Ovary (tissue), 9 donors: Measurements from ENCODE around the gene RANBP17. TPM values are rescaled to one million over a fixed set of nuclear protein-coding genes. Genes with fewer than 3 reads are reported as not detected.
"Not testable (repeated sequence)": the region's sequence is repeated elsewhere in the genome, so short reads cannot be mapped to it uniquely, and the experiment has no call there.

Source experiments
- DNase-seq, 5 donors: peaks; one replicate each; pipeline ENCODE4 v3.0.0-alpha.2; 2019 to 2020
- H3K27ac ChIP-seq, 2 donors: fragments of 200-600 bp; one replicate each; pipeline versions ENCODE4 v1.5.1 to v1.8.0; 2019 to 2022
- H3K27me3 ChIP-seq: fragments of 200-600 bp; one replicate; pipeline ENCODE4 v1.8.0; 2022
- H3K36me3 ChIP-seq: fragments of 200-600 bp; sonication (generic); one replicate; pipeline ENCODE4 v1.5.1; 2019
- H3K4me1 ChIP-seq: one replicate; pipeline ENCODE4 v1.8.1; 2013; ENCODE audit warnings: mild to moderate bottlenecking, moderate library complexity; ENCODE audit not compliant: insufficient read depth
- H3K4me3 ChIP-seq: fragments of 200-600 bp; sonication (generic); one replicate; pipeline ENCODE4 v1.5.1; 2017
- H3K9me3 ChIP-seq, 2 donors: fragments of 200-600 bp in 1 of 2; sonication (generic) in 1 of 2; one replicate each; pipeline versions ENCODE4 v1.5.1 to v1.8.1; 2013 to 2019; ENCODE audit warnings: mild to moderate bottlenecking in 1 of 2, moderate library complexity in 1 of 2
- CTCF ChIP-seq, 3 donors: fragments of 450-650 bp in 2 of 3; fragments of 200-600 bp in 1 of 3; IDR thresholded peaks; one replicate each; pipeline versions ENCODE4 v1.5.1 to v1.8.0; 2016 to 2022; ENCODE audit warnings: antibody characterized with exemption in 3 of 3, mild to moderate bottlenecking in 1 of 3
- EP300 ChIP-seq: sonication (generic); formaldehyde crosslinking; IDR thresholded peaks from one replicate; pipeline ENCODE4 v1.6.1; 2017; ENCODE audit warnings: antibody characterized with exemption
- POLR2A ChIP-seq: fragments of 450-650 bp; IDR thresholded peaks from one replicate; pipeline ENCODE4 v1.6.1; 2017; ENCODE audit warnings: antibody characterized with exemption, mild to moderate bottlenecking, moderate library complexity
- WGBS, 3 donors: extraction: QIAGEN DNeasy Blood & Tissue Kit in 1 of 3; methylation state at CpG; one replicate each; pipeline versions ENCODE4 v1.1.5 to v1.1.7; 2013 to 2017; 5-methylcytosine and 5-hydroxymethylcytosine counted together
- intact Hi-C, 4 donors: fragments of 100-400 bp; cut with DNase I; formaldehyde crosslinking; loops; one replicate each; pipeline versions ENCODE4 v1.11.0 to v1.15.1; 2022 to 2023
- polyA plus RNA-seq, 2 donors: library from polyadenylated mRNA; stranded (reverse); fragments of 200-250 nt in 1 of 2; fragments of 350-450 nt in 1 of 2; fragmentation: Illumina TruSeq in 1 of 2; extraction: RNeasy Lipid Tissue Mini Kit (QIAGEN cat#74804) in 1 of 2; gene quantifications; one replicate each; pipeline ENCODE4 v1.2.3, GENCODE V29; 2013 to 2014
- total RNA-seq, 7 donors: library from RNA; depleted of rRNA in 2 of 7; stranded (reverse); fragments of >200 nt in 2 of 7; fragmentation: NEBNext Ultra II Directional in 3 of 7; extraction: Animal tissue kit (Norgen Biotek cat#: 25700) in 3 of 7; gene quantifications; one replicate each; pipeline versions ENCODE4 v1.1.0 to v1.2.4, GENCODE V29; 2016 to 2023
- donor health status: DM: no; HTN: no; CAD: no; lungs with moderate emphysema.
- donor health status: DM: no; HTN: no; CAD: no.
- donor health status: Bipolar disorder and iron deficiency.
- donor health status: DM: yes; HTN: yes; CAD: no.
- donor health status: DM: no; HTN: no; CAD: no.
- donor health status: DM: yes; HTN: yes; CAD: no.

The RANBP17 gene
- total and polyA plus RNA-seq, 9 donors = 1.3 to 16.1 (median 8.5) TPM

GRCh38 chr5:171032435-171032973 is 170.7 kb downstream of the RANBP17 start:
- TF ChIP-seq EP300 (no peak), CTCF (IDR thresholded peaks at IDR 0.05) (no peak), POLR2A (no peak)
- Histone ChIP-seq H3K36me3 (no peaks in the 10 kb centered on the region), H3K27me3 (no peaks in the 10 kb centered on the region), H3K4me3 (no peak overlapping the region), H3K9me3 (no peaks in the 10 kb centered on the region), H3K27ac (no peak overlapping the region), H3K4me1 (no peaks in the 10 kb centered on the region)
- 95 to 96% (median 96%) methylated on average over 2 of the region's 2 CpGs for WGBS, 3 donors
- DNase-seq = no peak
- intact Hi-C loops = no loop called here

GRCh38 chr5:171041893-171042292 is 180.1 kb downstream of the RANBP17 start:
- intact Hi-C loops, DNase-seq, H3K4me3 ChIP-seq, H3K4me1 ChIP-seq, H3K36me3 ChIP-seq, H3K9me3 ChIP-seq, H3K27ac ChIP-seq, H3K27me3 ChIP-seq: not testable (repeated sequence)
- WGBS, 3 donors = 98 to 100% (median 100%) methylated on average over 2 of the region's 2 CpGs

GRCh38 chr5:171050916-171051315 is 189.1 kb downstream of the RANBP17 start:
- 57 to 65% (median 58%) methylated on average over 1 of the region's 1 CpG for WGBS, 3 donors
- Histone ChIP-seq H3K4me3 (no peak overlapping the region), H3K9me3 (no peaks in the 10 kb centered on the region), H3K4me1 (no peaks in the 10 kb centered on the region), H3K36me3 (no peaks in the 10 kb centered on the region), H3K27me3 (no peaks in the 10 kb centered on the region), H3K27ac (no peak overlapping the region)
- intact Hi-C loops = no loop called here
- no peak for DNase-seq
- no peak for TF ChIP-seq POLR2A
- TF ChIP-seq EP300 = no peak
- TF ChIP-seq CTCF (IDR thresholded peaks at IDR 0.05) = no peak

GRCh38 chr5:171055875-171056454 is 194.1 kb downstream of the RANBP17 start:
- H3K27me3 ChIP-seq = no peaks in the 10 kb centered on the region

More at GRCh38 chr5:171055875-171056454, 194.1 kb downstream of the RANBP17 start:
- DNase-seq = no peak
- intact Hi-C loops = no loop called here
- TF ChIP-seq POLR2A = no peak
- no peak for TF ChIP-seq CTCF (IDR thresholded peaks at IDR 0.05)
- TF ChIP-seq EP300 = no peak
- Histone ChIP-seq H3K4me1 (no peaks in the 10 kb centered on the region), H3K9me3 (peaks cover 0 to 4% of the 10 kb centered on the region in 2 donors), H3K36me3 (no peaks in the 10 kb centered on the region), H3K4me3 (no peak overlapping the region), H3K27ac (no peak overlapping the region)
- 93 to 97% (median 94%) methylated on average over 3 of the region's 3 CpGs for WGBS, 3 donors
